Fibroblast of peridontal ligament (primary cell): ENCODE measurements around the gene GGACT.
A peak's percentile ranks its signal among the peaks of the same experiment; 100 is the strongest.
"Not testable (repeated sequence)": the region's sequence is repeated elsewhere in the genome, so short reads cannot be mapped to it uniquely, and the experiment has no call there.

Source experiments
- DNase-seq: peaks from one replicate; pipeline ENCODE4 v3.0.0-alpha.2; 2010; ENCODE audit errors: extremely low read depth

Gene GGACT

DNA sequence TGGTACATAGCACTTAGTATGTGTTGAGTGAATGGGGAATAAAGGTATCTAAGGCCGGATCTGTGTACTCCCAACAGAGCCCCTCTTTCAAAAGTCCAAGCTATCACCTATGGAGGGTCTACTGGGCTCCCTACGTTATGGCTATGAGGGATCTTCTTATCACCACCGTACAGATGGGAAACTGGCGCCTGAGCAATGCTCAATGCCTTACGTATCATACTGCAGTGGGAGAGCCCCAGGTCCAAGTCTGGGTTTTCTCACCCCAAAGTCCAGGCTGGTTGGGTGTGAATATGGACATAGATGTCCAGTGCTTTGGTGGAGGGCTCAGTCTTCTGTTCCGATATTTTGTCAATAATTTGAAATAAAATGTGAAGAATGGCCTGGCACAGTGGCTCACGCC lies 13.1 kb upstream of the GGACT start:
- no peak for DNase-seq

DNA sequence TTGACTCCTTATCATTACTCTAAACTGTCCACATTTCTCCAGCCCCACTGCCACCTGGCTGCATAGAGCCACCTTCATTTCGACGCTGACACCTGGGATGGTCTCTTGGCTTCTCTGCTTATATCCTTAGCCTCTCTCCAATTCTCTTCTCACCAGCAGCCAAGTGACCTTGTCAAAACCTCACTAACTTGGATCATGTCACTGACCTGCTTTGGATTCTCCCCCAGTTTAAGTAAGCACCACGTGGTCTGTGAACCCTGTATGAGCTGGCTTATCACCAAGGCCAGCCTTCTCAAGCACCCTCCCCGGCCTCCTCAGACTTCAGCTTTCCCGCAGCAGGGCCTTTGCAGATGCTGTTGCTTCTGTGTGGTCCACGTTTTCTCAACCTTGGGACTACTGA lies 12.3 kb upstream of the GGACT start:
- DNase-seq, result no peak

DNA sequence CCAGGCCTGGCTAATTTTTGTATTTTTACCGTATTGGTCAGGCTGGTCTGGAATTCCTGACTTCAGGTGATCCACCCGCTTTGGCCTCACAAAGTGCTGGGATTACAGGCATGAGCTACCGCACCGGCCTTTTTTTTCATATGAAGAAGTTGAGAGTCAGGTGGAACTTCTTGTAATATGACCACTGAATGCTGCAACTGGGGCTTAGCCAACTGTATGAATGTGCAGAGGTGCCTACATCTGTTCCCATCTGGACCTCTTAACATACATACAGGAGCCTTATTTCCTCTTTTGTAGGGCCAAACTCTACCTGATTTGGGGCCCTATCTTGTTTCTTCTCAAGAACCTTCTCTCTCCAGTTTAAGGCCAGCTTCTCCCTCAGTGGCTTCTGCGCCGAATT lies 11.9 kb upstream of the GGACT start:
- DNase-seq, result no peak

- DNase-seq, result no peak
Observed at GRCh38 chr13:100597253-100597652, 8.7 kb upstream of the GGACT start.

- no peak for DNase-seq
Observed at GRCh38 chr13:100596516-100596915, 7.9 kb upstream of the GGACT start.

GRCh38 chr13:100594731-100595130 lies 6.1 kb upstream of the GGACT start:
- no peak for DNase-seq

DNA sequence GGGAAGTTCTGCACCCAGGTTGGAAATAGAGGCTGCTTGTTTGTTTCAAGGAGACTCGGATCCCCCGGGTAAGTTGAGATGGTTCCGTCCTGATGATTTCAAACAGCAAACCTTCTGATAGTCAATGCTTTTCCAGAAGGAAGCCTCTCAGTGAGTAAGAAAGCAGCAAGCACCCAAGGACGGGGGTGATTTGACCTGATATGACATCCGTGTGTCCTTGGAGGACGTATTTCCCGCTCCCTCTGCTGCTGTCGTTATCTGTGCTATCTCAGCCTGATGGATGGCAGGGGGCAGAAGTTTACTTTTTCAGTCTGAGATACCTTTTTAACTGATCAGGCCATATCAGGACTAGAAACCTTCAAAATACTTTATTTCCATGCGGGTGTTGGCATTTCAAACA lies 5.7 kb upstream of the GGACT start:
- DNase-seq, result no peak

- DNase-seq, result peak; percentile 12
Observed at GRCh38 chr13:100589178-100589725, 663 bp upstream of the GGACT start.

GRCh38 chr13:100584896-100585295 lies 3.7 kb downstream of the GGACT start:
- peak; percentile 63 for DNase-seq

GRCh38 chr13:100581504-100581903 lies 7.1 kb downstream of the GGACT start:
- no peak for DNase-seq

- no peak for DNase-seq
Observed at GRCh38 chr13:100581030-100581429, 7.6 kb downstream of the GGACT start.

DNA sequence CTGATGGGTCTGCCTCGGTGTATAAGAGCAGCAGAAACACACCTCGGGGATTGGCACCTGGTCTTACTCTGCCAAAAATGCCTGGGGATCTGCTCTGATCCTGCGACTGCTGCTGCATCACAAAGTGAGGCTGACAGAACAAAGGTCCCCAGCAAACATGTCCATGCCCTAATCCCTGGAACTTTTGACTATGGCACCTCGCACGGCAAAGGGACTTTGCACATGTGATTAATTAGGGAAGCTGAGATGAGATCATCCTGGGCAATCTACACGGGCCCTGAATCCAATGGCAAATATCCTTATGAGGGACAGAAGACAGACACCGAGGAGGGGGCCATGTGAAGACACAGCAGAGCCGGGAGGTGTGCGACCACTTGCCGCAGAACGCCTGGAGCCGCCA lies 8.5 kb downstream of the GGACT start:
- DNase-seq, result no peak

DNA sequence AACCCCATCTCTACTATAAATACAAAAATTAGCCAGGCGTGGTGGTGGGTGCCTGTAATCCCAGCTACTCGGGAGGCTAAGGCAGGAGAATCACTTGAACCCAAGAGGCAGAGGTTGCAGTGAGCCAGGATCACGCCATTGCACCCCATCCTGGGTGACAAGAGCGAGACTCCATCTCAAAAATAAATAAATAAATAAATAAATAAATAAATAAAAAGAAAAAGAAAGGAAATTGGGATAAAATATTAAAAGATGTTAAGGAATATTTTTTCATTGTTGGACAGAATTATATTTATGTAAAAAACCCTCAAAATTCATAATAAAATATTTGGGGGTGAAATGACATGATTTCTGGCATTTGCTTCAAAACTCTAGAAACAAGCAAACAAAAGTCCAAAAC lies 11.3 kb downstream of the GGACT start:
- DNase-seq, result not testable (repeated sequence)

- DNase-seq, result peak; percentile 86
Observed at GRCh38 chr13:100573121-100573520, 15.5 kb downstream of the GGACT start.

DNA sequence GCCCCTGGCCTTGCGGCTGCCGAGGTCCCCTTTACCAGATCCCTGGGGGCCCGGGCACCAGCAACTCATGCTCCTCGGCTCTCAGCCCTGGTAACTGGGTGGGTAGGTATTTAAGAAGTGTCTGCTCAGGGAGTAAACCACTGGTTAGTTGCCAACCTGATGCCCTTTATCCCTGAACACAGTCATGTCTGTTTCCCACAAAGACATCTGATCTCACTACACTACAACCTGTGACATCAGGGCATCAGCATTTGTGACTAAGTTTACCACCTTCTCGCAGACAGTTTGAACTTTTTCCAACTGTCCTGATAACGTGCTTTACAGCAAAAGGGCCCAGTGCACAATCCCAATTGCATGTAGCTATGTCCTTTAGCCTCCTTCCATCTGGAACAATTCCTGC lies 22.0 kb downstream of the GGACT start:
- peak; percentile 5 for DNase-seq

GRCh38 chr13:100565286-100565685 lies 23.3 kb downstream of the GGACT start:
- DNase-seq, result no peak

GRCh38 chr13:100564444-100565223 lies 24.0 kb downstream of the GGACT start:
- DNase-seq, result no peak

DNA sequence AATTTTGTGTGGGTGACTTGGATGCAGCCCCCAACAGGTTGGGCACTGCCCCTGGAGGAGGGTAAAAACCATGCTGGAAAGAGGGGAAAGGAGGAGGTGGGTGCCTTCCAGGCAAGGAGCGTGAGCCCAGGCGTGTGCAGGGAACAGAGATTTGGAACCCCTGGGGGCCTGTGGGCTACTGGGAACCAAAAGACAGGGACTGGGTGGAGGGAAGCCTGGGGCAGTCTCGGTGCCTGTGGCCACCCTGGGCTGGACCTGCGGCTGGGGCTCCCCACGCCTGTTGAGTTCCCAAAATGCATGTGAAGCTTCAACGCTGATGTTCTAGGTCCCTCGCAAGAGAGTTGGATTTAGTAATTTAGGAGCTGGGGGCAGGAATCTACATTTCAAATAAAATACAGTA lies 24.8 kb downstream of the GGACT start:
- DNase-seq, result no peak

DNA sequence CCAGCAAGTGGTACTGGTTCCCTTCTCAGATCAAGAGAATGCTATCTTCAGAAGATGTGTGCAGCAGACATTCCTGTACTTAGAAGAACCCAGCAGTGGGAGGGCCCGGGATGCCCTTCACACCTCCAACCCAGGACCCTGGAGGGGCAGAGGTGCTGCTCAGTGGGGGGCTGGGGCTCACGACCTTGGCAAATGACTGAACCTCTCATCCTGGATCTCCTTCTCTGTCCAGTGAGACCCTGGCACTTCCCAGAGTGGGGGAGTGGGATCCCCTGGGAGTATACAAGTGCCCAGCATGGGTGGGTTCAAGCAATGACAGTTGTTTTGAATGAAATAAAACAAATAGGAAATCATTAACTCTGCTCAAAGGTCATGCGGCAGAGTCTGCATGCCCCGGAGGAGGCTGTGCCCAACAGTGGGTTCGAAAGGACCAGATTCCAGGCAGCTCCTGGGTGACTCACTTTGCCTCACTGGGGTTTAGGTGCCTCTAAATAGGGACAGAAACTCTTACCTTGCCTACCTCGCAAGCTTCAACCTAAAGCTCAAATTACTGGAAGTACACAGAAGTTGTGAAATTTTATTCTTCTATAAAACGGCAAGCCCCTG lies 26.9 kb downstream of the GGACT start:
- DNase-seq, result no peak

DNA sequence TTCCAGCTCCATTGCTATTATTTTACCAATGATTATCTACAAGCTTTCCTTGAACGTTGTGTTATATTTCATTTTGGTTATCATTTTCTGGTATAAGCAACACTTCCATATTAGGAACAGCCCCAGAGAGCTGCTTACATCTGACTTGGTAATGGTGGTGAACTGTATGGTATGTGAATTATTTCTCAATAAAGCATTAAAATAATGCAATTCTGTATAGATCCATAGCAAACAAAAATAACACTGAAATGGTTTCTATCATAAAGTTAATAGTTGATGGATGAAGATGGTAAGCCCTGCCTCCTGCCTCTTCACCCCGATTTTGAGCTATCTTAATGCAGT lies 27.5 kb downstream of the GGACT start:
- no peak for DNase-seq

DNA sequence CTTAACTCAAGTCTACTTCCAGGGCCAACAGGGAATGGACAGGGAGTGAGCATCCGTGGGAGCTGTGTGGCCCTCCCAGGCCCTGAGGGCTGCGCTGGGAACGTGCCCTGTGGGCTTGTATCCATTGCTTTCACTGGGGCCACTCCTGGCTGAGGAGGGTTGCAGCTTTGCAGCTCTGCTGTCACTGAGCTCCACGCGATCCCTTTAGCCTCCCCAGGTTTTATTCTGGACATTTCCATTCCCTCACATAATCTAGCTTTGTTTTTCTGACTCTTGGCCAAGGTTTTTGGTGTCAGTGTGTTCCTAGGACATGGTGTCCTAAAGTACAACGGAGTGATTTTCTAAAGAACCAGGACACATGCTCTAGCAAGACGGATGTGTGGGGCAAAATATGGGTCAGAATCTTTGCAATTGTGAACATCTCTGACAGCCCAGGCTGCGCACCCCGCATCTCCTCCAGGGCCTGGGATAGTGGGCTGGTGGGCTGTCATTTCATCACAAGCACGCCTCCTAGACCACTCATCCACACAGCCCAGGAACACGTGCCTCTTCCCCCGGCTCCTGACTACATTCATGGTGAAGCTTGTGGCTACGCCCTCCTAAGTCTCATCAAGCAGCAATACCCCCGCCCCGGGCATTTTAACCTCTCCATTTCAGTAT lies 28.0 kb downstream of the GGACT start:
- no peak for DNase-seq

DNA sequence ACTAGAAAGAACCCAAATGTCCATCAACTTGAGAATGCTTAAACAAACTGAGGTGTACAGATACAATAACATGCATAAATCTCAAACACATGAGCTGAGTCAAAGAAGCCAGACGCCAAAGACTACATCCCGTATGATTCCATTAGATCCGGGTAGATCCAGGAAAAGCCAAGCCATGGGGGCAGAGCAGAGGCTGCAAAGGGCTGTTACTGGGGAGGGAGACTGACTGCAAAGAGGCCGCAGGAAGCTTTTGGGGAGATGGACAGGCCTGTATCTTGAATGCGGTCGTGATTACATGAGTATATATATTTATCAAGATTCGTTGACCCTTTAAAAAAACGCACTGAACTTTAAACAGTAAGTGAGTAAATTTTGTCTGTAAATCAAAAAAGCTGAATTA lies 28.7 kb downstream of the GGACT start:
- no peak for DNase-seq

DNA sequence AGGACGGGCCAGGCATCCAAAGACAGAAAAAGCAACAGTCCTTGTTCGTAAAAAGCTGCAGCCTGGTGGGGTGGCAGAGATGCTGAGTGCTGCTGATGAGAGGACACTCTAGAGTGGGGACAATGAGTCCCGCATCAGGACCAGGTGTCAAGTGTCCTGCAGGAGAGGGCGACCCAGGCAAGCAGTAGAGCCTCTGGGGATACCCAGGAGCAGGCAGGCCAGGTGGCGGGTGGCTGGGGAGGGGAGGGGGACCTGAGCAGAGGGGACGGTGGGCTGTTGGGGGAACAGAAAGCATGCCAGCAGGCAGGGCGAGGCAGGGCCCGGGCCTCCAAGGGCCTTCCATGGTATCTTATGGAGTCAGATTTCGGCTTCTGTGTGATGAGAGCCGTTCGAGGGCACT lies 35.8 kb downstream of the GGACT start:
- DNase-seq, result no peak
